ENCODE data around the gene THY1.

DNA sequence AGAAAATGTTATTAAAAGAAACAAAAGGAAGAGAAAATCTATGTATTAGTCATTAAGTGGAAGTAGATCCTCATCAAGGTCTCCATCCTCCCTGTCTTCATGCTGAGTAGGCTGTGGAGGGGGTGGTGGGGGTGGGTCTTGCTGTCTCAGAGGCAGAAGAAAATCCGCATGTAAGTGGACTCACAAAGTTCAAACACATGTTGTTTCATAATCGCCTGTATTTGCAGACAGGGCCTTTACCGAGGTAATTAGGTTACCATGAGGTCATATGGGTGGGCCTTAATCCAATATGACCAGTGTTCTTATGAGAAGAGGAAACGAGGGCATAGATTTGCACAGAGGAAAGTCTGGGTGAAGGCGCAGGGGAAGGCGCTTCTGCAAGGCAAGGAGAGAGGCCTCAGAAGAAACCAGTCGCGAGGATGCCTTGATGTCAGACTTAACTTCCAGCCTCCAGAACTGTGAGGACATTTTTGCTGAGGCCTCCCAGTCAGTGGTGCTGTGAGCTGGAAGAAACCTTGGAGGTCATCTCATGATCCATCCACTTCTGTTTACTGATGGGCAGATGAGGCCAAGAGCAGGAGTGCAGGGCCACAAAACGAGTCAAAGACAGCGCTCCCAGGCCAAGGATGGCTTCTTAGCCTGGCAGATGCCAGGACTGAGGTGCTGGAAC lies 49.3 kb upstream of the THY1 start:
- TF ChIP-seq, protein P1, sequence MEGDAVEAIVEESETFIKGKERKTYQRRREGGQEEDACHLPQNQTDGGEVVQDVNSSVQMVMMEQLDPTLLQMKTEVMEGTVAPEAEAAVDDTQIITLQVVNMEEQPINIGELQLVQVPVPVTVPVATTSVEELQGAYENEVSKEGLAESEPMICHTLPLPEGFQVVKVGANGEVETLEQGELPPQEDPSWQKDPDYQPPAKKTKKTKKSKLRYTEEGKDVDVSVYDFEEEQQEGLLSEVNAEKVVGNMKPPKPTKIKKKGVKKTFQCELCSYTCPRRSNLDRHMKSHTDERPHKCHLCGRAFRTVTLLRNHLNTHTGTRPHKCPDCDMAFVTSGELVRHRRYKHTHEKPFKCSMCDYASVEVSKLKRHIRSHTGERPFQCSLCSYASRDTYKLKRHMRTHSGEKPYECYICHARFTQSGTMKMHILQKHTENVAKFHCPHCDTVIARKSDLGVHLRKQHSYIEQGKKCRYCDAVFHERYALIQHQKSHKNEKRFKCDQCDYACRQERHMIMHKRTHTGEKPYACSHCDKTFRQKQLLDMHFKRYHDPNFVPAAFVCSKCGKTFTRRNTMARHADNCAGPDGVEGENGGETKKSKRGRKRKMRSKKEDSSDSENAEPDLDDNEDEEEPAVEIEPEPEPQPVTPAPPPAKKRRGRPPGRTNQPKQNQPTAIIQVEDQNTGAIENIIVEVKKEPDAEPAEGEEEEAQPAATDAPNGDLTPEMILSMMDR (IDR thresholded peaks at IDR 0.05; ENCODE audit: low read length) = no peak
- TF ChIP-seq EZH2 (optimal IDR thresholded peaks at IDR 0.05; ENCODE audit: low read depth, low read length) (no peak), EZH2phosphoT487 (IDR thresholded peaks at IDR 0.05; ENCODE audit: low read length) (no peak)

Measured in MM.1S (cell line).